Effector memory CD8-positive, alpha-beta T cell (primary cell): Measurements from ENCODE around the gene ZNF331.

Experiments
- ATAC-seq: fragments of 150-1000 bp; cut with Tn5 transposase; replicated peaks from 2 replicates; pipeline ENCODE4 v1.10.0; 2021; ENCODE audit warnings: mild to moderate bottlenecking, moderate library complexity
- DNase-seq, 3 experiments: peaks; one replicate each; pipeline ENCODE4 v3.0.0; 2021
- H3K27ac Mint-ChIP-seq, 2 donors: one replicate each; pipeline ENCODE4 v1.8.0; 2022; ENCODE audit warnings: mild to moderate bottlenecking in 2 of 2, mixed read lengths in 2 of 2, moderate library complexity in 2 of 2
- H3K27me3 Mint-ChIP-seq, 2 donors: one replicate each; pipeline ENCODE4 v1.8.0; 2022; ENCODE audit warnings: mixed read lengths in 2 of 2
- H3K36me3 Mint-ChIP-seq: one replicate; pipeline ENCODE4 v1.8.0; 2022; ENCODE audit warnings: mild to moderate bottlenecking, moderate library complexity, mixed read lengths; ENCODE audit not compliant: insufficient read depth
- H3K4me1 Mint-ChIP-seq, 2 donors: one replicate each; pipeline ENCODE4 v1.8.0; 2022; ENCODE audit warnings: low read depth in 2 of 2, mixed read lengths in 2 of 2
- H3K4me3 Mint-ChIP-seq, 2 donors: one replicate each; pipeline ENCODE4 v1.8.0; 2022; ENCODE audit warnings: mild to moderate bottlenecking in 2 of 2, mixed read lengths in 2 of 2, moderate library complexity in 2 of 2
- H3K9me3 Mint-ChIP-seq, 2 donors: one replicate each; pipeline ENCODE4 v1.8.0; 2022; ENCODE audit warnings: mixed read lengths in 2 of 2

Gene ZNF331

DNA sequence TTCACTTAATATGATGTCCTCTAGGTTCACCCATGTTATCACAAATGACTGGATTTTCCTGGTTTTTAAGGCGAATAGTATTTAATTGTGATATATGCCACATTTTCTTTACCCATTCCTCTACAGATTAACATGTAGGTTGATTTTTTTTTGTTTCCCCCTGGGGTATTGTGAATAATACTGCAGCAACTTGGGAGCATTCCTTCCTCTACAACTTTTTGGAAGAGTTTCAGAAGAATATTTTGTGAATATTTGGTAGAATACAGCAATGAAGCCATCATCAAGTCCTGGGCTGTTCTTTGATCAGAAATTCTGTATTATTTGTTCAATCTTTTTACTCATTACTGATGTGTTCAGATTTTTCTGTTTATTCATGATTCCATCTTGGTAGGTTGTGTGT lies 5.6 kb upstream of the ZNF331 start:
- Mint-ChIP-seq H3K4me3 (no peak overlapping the region), H3K27ac (no peak overlapping the region), H3K4me1 (no peaks in the 10 kb centered on the region), H3K27me3 (no peaks in the 10 kb centered on the region), H3K9me3 (no peaks in the 10 kb centered on the region), H3K36me3 (peaks cover 4% of the 10 kb centered on the region)
- ATAC-seq (no peak), DNase-seq (no peak)

DNA sequence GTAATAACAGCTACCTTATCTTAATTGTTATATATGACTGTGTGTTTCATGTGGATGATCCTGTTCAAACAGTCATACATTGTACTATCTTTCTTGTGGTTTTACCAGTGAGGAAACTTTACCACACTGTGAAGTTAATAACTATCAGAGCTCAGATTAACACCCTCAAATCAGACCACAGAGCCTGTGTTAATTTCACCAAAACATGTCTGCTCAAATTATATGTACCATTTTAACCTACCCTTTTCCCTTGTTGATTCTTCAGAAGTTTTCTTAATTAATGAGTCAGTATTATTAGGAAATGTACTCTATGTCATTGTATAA lies 1.8 kb upstream of the ZNF331 start:
- H3K9me3 Mint-ChIP-seq, result no peaks in the 10 kb centered on the region
- peak overlapping the region in 1 of 2 donors; percentile 44 for H3K4me3 Mint-ChIP-seq
- no peak for DNase-seq
- H3K27ac Mint-ChIP-seq, result peak overlapping the region in 1 of 2 donors; percentile 31
- peaks cover 15 to 19% of the 10 kb centered on the region in 2 donors for H3K4me1 Mint-ChIP-seq
- peaks cover 37% of the 10 kb centered on the region for H3K36me3 Mint-ChIP-seq
- no peaks in the 10 kb centered on the region for H3K27me3 Mint-ChIP-seq
- ATAC-seq, result no peak

DNA sequence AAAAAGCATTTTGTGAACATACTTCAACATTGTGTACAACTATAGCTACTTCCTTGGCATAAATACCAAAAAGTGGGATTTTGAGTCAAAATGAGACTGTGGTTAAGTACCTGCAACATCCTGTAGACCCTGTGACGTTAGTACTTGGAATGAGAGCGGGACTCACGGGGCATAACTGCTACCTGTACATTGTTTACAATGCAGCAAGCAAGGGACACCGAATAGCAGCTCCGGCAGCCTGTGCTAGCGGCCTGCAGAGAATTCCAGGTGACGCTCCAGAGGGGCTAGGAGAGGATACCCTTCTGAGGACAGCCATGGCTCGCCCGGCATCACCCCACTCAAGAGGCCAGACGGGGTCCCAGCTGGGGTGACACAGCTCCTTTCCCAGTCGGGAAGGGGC lies 824 bp upstream of the ZNF331 start:
- Mint-ChIP-seq H3K4me1 (peaks cover 15 to 19% of the 10 kb centered on the region in 2 donors), H3K4me3 (peak overlapping the region; percentile 98), H3K9me3 (no peaks in the 10 kb centered on the region), H3K36me3 (peaks cover 46% of the 10 kb centered on the region), H3K27ac (peak overlapping the region; percentile 100), H3K27me3 (no peaks in the 10 kb centered on the region)
- ATAC-seq (no peak), DNase-seq (no peak)

DNA sequence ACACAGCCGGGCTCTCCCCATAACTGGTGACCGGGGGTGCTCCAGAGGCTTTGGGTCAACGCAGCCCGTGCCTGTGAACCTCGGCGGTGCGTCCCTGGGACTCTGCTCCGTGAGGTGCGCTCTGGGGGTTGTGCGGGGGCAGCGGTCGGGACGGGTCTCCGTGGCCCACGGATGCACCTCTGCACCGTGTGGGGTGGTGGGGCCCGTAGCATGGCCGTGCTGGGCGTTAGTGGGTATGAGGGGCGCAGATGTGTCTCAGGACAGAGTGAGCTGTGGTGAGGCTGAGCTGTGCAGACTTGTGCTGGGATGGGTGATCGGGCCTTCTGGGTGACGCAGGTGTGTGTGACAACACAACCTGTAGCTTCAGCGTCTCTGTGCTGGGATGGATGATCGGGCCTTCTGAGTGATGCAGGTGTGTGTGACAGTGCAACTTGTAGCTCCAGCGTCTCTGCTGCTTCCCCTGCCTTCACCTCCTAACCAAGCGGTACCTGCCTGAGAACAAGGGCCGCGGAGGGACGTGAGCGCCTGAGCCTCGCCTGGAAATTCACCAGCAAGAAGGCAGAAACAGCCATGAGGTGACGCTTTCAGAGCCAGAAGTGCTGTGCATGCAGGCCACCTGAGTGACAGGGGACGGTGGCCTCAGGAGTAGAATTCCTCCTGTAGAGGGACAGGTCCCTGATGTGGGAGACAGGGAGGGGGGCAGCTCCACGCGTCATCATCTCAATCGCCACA lies 599 bp downstream of the ZNF331 start:
- peak overlapping the region; percentile 100 for H3K27ac Mint-ChIP-seq
- peaks cover 56% of the 10 kb centered on the region for H3K36me3 Mint-ChIP-seq
- ATAC-seq (no peak), DNase-seq (no peak)
- peaks cover 15 to 19% of the 10 kb centered on the region in 2 donors for H3K4me1 Mint-ChIP-seq
- H3K27me3 Mint-ChIP-seq, result no peaks in the 10 kb centered on the region
- H3K4me3 Mint-ChIP-seq, result peak overlapping the region; percentile 98
- H3K9me3 Mint-ChIP-seq, result no peaks in the 10 kb centered on the region

DNA sequence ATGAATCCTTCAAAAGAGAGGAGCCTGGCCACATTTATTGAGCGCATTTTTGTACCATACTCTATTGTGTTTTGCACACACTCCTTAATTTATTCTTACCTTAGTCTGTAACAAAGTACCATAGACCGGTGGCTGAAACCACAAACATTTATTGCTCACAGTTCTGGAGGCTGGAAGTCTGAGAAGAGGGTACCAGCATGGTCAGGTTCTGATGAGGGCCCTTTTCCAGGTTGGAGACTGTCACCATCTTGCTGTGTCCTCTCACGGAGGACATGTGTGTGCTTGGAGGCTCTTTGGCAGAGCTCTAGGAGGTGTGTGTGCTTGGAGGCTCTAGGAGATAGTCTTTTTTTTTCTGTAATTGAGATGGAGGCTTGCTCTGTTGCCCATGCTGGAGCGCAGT lies 2.1 kb downstream of the ZNF331 start:
- H3K4me3 Mint-ChIP-seq, result no peak overlapping the region
- H3K27ac Mint-ChIP-seq, result peak overlapping the region in 1 of 2 donors; percentile 53
- DNase-seq (no peak), ATAC-seq (no peak)
- H3K9me3 Mint-ChIP-seq, result no peaks in the 10 kb centered on the region
- H3K27me3 Mint-ChIP-seq, result no peaks in the 10 kb centered on the region
- H3K36me3 Mint-ChIP-seq, result peaks cover 72% of the 10 kb centered on the region
- peaks cover 15 to 19% of the 10 kb centered on the region in 2 donors for H3K4me1 Mint-ChIP-seq

DNA sequence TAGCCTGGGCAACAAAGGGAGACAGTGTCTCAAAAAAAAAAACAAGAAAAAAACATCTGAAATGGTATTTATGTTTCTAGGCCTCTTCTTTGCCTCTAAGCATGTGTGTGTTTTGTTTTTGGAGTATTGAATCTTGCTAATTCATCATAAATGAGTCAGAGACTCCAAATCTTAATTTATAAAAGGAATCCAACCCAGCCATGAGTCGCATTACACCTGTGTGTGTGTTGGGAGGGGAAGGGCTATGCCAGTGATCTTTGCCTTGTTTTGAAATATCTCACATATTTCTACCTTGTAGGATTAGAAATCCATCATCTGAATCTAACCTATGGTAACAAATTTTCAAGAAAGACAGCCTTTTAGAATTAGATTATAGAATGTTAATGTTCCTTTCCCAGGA lies 4.0 kb downstream of the ZNF331 start:
- Mint-ChIP-seq H3K4me1 (peaks cover 15 to 22% of the 10 kb centered on the region in 2 donors), H3K27me3 (no peaks in the 10 kb centered on the region), H3K4me3 (no peak overlapping the region)

DNA sequence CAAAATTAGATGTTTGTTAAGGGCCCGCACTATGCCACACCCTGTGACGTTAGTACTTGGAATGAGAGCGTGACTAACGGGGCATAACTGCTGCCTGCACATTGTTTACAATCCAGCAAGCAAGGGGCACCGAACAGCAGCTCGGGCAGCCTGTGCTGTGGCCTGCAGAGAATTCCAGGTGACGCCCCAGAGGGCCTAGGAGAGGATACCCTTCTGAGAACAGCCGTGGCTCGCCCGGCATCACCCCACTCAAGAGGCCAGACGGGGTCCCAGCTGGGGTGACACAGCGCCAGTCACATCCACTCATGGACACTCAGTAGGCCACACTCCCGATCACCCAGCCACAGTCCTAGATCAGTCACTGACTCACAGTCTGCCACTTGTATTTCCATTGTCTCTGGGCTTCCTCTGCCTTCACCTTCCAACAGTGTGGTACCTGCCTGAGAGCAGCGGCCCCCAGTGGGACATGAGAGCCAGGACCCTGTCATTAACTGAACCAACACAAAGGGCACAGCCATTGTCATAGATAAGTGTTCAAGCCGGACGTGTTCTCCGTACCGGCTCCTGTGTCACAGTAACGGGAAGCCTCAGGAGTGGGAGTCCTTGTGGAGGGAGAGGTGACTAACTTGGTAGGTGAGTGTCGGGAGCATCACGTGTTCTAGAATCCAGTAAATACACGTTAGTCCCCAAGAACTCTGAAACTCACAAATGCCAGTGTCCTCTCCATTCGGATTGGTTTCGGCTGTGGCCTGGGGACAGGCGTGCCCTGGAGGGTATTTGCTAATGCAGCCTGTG lies 7.5 kb downstream of the ZNF331 start:
- no peak overlapping the region for H3K27ac Mint-ChIP-seq
- H3K4me3 Mint-ChIP-seq, result no peak overlapping the region
- DNase-seq, result no peak
- no peaks in the 10 kb centered on the region for H3K27me3 Mint-ChIP-seq
- ATAC-seq, result peak; percentile 28
- H3K4me1 Mint-ChIP-seq, result peaks cover 8 to 9% of the 10 kb centered on the region in 2 donors
- H3K36me3 Mint-ChIP-seq, result peaks cover 61% of the 10 kb centered on the region
- H3K9me3 Mint-ChIP-seq, result no peaks in the 10 kb centered on the region

More for the DNA sequence above, 4.0 kb downstream of the ZNF331 start:
- no peak for DNase-seq
- Mint-ChIP-seq H3K27ac (no peak overlapping the region), H3K36me3 (peaks cover 83% of the 10 kb centered on the region), H3K9me3 (no peaks in the 10 kb centered on the region)
- ATAC-seq, result no peak

DNA sequence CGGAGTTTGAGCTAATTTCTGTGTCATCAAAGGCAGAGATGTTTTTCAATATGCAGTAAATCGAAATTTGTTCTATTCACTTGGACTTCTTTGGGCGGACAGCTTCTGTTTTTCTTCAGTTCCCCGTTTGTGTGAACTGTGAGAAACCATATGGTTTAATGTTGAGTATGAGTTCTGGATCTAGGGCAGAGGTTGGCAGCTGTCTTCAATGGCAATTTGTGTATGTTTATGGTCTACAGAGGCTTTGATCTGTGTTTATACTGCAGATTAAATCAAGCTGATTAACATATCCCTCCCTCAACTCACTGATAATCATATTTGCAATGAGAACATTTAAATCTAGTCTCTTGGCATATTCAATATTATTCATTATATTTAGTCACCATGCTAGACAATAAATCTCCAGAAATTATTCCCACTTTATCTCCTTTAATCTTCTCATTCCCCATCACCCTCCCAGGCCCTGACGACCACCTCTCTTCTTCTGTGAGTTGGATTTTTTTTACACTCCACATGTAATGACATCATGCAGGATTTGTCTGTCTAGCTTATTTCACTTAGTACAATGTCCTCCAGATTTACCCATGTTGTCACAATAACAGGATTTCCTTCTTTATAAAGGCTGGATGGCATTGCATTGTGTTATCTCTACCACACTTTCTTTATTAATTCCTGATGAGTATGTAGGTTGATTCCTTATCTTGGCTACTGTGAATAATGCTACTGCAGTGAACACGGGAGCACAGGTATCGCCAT lies 9.0 kb downstream of the ZNF331 start:
- no peaks in the 10 kb centered on the region for H3K9me3 Mint-ChIP-seq
- H3K27me3 Mint-ChIP-seq, result no peaks in the 10 kb centered on the region
- peaks cover 5 to 7% of the 10 kb centered on the region in 2 donors for H3K4me1 Mint-ChIP-seq
- peaks cover 51% of the 10 kb centered on the region for H3K36me3 Mint-ChIP-seq
- ATAC-seq, result peak; percentile 30
- no peak for DNase-seq
- H3K27ac Mint-ChIP-seq, result peak overlapping the region in 1 of 2 donors; percentile 6
- no peak overlapping the region for H3K4me3 Mint-ChIP-seq

DNA sequence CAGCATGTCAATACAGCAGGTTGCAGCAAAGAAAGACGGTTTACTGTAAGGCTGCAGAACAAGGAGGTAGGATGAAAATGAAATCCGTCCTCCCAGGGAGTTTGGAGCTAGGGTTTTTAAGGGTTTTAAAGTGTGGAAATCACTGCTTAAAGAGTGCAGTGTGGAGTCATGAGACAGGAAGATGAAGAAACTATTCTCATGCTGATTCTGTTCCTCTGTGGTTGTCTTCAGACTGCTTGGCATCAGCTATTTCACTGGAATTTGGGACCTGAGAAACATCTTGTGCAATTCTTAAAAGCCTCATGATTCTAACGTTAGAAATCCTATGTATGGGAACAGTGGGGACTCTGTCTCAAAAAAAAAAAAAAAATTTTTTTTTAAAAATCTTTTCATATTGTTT lies 11.4 kb downstream of the ZNF331 start:
- DNase-seq (no peak), ATAC-seq (no peak)
- no peak overlapping the region for H3K4me3 Mint-ChIP-seq
- H3K27me3 Mint-ChIP-seq, result no peaks in the 10 kb centered on the region
- H3K9me3 Mint-ChIP-seq, result no peaks in the 10 kb centered on the region
- peaks cover 5 to 9% of the 10 kb centered on the region in 2 donors for H3K4me1 Mint-ChIP-seq
- no peak overlapping the region for H3K27ac Mint-ChIP-seq
- H3K36me3 Mint-ChIP-seq, result peaks cover 41% of the 10 kb centered on the region

DNA sequence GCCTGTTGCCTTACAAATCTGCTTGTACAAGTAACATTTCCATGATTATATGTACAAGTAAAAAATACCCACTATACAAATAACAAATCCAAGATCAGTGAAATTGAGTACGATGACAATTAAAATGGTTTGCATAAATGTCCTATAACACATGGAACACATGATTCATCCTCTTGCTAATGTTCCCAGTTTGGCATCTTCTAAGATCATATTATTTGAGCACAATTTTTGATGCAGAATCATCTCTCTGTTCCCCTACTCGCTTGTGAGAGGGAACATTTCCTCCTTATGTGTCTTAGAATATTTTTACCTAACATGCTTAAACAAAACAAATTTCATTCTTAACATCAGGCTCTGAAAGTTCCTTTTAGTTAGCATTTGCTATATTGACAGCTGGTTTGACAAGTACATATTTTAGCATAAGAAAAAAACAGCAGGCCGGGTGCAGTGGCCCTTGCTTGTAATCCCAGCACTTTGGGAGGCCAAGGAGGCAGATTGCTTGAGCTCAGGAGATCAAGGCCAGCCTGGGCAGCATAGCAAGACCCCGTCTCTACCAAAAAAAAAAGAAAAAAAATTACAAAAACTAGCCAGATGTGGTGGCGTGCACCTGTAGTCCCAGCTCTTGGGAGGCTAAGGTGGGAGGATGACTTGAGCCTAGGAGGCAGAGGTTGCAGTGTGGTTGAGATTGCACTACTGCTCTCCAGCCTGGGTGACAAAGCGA lies 14.2 kb downstream of the ZNF331 start:
- no peak overlapping the region for H3K27ac Mint-ChIP-seq
- no peak overlapping the region for H3K4me3 Mint-ChIP-seq

DNA sequence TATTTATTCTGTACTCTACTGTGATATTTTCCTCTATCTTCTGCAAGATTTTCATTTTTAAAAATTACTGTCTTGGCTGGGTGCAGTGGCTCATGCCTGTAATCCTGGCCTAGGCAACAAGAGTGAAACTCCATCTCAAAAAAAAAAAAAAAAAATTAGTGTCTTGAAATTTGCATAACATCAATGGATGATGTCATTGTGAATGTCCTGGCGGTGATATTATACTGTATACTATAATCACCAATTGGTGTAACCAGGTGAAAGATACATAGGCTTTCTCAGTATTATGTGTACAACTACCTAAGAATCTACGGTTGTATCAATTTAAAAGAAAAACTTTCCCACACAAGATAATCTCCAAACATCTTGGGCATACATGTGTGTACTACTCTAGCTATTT lies 15.2 kb downstream of the ZNF331 start:
- Mint-ChIP-seq H3K36me3 (peaks cover 56% of the 10 kb centered on the region), H3K27me3 (no peaks in the 10 kb centered on the region), H3K9me3 (no peaks in the 10 kb centered on the region), H3K4me3 (peak overlapping the region; percentile 90 to 93), H3K4me1 (peaks cover 10 to 13% of the 10 kb centered on the region in 2 donors), H3K27ac (peak overlapping the region; percentile 99)
- ATAC-seq (no peak), DNase-seq (no peak)

More for the DNA sequence above, 14.2 kb downstream of the ZNF331 start:
- DNase-seq, result no peak
- Mint-ChIP-seq H3K4me1 (peaks cover 10 to 13% of the 10 kb centered on the region in 2 donors), H3K9me3 (no peaks in the 10 kb centered on the region), H3K36me3 (peaks cover 50% of the 10 kb centered on the region), H3K27me3 (no peaks in the 10 kb centered on the region)
- no peak for ATAC-seq

DNA sequence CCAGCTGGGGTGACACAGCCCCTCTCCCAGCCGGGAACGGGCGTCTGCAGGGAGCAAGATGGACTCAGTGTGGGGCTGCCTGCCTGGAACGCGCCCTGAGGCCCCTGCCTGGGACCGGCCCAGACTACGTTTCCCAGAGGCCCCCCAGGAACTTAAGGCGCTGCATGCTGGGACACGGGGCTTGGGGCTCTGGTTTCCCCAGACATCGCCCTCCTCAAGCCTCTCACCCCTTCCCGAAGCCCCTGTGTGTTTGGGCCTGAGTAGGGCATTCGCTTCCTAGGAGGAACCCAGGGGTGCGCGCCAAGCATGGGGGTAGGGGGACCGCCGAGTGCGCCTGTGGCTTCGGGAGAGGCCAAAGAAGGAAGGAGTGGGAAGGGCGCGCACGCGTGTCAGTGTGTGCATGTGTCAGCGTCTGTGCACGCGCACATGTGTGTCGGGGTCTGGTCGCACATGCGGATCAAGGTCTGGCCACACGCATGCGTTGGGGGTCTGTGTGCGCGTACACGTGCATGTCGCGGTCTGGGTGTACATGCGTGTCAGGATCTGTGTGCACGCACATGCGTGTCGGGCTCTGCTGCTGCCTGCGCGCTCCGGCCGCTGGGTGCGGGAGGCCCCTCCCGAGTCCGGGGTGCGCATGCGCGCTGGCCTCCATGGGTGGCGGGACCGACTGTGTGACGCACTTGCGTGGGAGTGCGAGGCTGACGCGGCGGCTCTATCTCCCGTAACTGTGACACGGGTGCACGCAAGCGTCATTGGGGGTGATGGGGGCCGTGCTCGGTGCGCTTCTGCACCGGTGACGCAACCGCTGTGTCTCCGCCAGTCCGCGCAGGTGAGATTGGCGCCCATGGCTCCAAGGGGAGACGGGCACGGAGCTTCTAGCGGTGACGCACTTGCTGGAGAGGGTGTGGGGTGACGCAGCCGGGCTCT lies 16.2 kb downstream of the ZNF331 start:
- peak overlapping the region; percentile 90 to 93 for H3K4me3 Mint-ChIP-seq
- ATAC-seq (peak; percentile 82), DNase-seq (peak; percentile 88 to 90 (median 90))
- no peaks in the 10 kb centered on the region for H3K27me3 Mint-ChIP-seq
- no peaks in the 10 kb centered on the region for H3K9me3 Mint-ChIP-seq
- peaks cover 64% of the 10 kb centered on the region for H3K36me3 Mint-ChIP-seq
- H3K4me1 Mint-ChIP-seq, result peaks cover 6 to 11% of the 10 kb centered on the region in 2 donors
- H3K27ac Mint-ChIP-seq, result peak overlapping the region; percentile 99
